Stimulated activated CD8-positive, alpha-beta memory T cell treated with anti-CD3 and anti-CD28 coated beads, Interleukin-12 subunit alpha, Interleukin-12 subunit beta, amount 100 ng/mL, for 1 hour (primary cell): ENCODE data around the gene INPP5K.

Source experiments
- DNase-seq: peaks from one replicate; pipeline ENCODE4 v3.0.0-alpha.2; 2020; ENCODE audit warnings: low read depth

Gene INPP5K

GRCh38 chr17:1485423-1486376 is 30.7 kb downstream of the INPP5K start:
- DNase-seq: no peak

GRCh38 chr17:1484676-1485422 is 31.6 kb downstream of the INPP5K start:
- DNase-seq: no peak

DNA sequence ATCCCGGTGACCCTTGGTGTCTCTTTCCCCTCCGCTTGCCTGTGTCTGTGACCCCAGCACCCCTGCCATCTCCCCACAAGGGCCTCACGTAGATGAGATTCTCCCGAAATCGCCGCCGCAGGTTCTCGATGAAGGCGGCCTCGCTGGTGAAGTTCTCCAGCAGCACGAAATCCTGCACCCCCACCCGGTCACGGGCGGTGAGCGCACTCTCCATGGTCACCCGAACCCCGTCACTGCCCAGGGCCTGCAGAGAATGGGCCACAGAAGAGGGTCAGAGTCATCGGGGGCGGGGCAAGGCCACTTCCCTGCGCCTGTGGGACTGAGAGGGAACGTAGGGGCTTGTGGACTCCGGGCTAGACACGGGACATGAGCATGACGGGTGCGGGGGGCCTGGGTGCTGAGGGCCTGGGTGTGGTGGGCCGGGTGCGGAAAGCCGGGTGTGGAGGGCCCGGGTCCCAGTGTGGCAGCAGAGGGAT is 32.3 kb downstream of the INPP5K start:
- no peak for DNase-seq

DNA sequence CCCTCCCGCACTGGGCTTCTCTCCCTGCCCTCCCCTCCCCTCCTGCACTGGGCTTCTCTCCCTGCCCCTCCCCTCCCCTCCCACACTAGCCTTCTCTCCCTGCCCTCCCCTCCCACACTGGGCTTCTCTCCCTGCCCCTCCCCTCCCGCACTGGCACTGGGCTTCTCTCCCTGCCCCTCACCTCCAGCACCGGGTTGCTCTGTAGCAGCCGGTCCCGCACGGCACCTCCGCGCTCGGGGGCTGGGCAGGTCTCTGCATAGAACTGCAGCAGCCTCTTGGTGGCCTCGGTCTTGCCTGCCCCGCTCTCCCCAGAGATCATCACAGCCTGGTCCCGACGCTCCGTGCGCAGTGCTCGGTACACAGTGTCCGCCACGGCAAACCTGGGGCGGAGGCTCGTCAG is 33.7 kb downstream of the INPP5K start:
- no peak for DNase-seq

GRCh38 chr17:1481736-1482135 is 34.7 kb downstream of the INPP5K start:
- no peak for DNase-seq

GRCh38 chr17:1480747-1481465 is 35.5 kb downstream of the INPP5K start:
- no peak for DNase-seq

DNA sequence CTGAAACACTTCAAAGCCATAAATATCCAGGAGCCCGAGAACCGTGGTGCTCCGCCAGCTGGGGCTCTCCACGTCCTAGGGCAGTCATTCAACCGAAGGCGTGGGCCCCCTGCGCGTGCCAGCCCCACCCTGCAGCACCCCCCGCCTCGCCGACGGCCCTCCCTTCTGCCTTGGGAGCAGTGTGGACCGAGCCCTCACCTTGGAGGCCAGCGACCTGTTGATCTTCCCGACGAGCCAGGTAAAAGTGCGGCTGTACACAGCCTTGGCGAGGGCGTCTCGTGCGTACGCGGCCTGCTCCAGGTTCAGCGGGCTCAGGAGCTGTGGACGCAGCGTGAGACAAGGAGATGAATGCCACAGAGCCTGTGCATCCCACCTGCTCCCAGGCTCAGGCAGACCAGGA is 38.0 kb downstream of the INPP5K start:
- DNase-seq: no peak

DNA sequence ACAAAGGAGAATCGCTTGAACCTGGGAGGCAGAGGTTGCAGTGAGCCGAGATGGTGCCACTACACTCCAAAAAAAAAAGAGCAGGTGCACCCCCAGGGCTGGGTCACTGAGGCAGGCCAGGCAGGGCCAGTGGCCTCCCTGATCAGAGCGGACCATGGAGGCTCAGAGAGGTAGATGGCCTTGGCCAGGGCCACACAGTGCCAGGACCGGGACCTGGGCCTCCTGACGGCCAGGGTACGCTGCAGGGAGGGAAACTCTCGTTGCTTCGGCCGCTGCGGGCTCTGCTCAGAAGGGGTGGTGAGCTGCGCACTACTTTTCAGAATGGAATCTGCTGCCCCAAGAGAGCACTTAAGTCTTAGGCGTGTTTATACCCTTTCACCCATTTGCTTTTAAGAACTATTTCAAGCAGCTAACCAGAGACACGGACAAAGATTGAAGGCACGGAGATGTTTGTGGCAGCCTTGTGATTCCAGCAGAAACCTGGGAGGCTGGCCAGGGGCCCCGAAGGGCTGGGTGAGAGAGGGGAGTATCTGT is 41.0 kb downstream of the INPP5K start:
- no peak for DNase-seq

- DNase-seq: no peak
Observed at GRCh38 chr17:1474402-1475189, 41.8 kb downstream of the INPP5K start.

GRCh38 chr17:1473841-1474240 is 42.6 kb downstream of the INPP5K start:
- no peak for DNase-seq

DNA sequence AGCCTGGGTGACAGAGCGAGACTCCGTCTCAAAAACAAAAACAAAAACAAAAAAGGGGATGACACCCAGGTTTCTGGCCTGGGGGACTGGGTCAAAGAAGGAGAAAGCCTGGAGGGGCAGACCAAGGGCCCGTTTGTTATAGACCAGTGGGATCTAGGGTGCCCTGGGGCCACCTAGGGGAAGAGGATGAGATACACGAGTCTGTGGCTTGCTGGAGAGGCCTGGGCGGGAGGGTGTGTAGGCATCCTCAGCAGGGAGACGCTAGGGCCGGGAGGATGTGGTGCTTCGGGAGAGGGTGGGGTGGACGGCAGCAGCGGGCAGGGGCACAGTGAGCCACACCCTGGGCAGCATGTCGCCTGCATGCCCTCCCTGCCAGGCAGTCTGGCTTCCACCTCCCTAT is 43.2 kb downstream of the INPP5K start:
- DNase-seq: no peak

DNA sequence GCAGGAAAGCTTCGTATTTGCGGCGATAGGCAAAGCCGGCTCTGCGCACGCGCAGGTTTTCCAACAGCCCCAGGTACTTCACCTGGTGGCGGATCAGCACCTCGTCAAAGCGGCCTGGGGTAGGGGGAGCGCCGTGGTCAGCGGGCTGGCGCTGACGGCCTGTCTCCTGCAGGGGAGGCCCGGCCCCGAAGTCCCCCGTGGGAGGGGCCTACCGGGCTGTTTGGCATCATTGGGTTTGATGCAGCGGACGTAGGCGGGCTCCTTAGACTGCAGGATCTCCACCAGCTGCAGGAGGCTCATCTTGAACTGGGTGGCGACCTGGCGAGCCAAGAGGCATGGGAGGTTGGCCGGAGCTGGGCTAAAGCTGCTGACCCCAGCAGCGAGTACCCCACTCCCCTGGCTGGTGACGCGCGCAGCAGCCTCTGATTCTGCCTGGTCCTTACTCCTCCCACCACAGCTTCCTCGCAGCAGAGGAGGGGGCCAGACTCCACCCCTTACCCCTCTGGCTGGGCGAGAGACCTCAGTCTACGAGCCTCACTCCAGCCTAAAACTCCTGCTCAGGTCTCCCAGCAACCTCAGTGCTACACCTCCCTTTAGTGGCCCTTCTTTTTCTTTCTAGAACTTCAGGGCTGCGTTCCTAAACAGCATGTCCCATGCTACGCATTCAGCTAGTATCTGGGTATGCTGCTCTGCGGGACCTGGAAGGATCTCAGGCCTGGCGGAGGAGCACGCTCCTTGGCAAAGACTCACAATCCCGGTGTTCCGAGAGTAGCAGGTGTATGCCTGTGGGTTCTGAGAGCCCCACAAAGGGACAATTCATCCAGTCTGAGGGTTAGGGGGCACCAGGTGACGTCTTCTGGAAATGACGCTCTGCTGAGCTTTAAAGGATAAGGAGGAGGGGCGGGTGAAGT is 44.2 kb downstream of the INPP5K start:
- no peak for DNase-seq

DNA sequence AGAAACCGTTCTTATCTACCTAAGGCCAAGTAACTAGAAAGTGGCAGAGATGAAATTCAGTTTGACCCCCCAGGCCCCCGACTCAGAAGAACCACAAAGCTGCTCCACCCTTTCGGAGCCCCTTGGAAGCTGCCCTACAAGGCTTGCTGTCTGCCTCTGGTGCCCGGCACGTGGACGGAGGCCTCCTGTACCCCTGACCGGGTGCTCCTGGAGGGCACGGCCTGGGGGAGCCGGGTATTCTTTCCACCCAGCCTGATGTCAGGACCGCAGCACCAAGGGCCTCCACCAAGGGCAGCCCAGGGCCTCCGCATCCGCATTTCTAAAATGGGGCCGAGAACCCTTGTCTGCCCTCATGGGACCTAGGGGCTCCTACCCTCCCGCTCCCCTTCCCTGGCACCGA is 44.9 kb downstream of the INPP5K start:
- no peak for DNase-seq

DNA sequence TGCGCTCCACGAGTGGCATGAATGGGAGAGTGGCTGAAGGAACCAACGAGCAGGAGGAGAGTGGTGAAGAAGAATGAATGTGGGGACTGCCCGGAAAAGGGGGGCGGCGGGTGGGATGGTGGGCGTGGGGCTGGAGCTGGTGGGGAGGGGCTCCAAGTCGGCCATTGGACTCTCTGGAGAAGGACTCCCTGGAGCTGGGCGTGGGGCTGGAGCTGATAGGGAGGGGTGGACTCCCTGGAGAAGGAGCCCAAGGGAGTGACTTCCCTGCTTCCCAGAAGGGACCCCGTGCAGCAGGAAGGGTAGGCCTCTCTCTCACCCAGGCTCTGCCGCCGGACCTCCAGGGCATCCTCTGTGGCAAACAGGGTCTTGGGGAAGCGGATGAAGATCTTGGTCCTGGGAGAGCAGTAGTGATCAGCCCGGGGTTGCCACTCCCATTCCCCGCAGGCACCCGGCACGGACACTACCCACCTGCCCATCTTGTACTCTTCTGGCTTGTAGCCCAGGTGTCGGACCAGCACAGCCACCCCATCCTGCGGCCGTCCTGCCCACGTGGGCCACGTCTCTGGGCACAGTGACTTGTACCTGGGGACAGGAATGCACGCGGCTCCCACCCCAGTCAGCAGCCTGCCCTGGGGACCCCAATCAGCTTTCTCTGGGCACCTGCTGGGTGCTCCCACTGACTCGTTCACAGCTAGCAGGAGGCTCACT is 45.5 kb downstream of the INPP5K start:
- DNase-seq: no peak

DNA sequence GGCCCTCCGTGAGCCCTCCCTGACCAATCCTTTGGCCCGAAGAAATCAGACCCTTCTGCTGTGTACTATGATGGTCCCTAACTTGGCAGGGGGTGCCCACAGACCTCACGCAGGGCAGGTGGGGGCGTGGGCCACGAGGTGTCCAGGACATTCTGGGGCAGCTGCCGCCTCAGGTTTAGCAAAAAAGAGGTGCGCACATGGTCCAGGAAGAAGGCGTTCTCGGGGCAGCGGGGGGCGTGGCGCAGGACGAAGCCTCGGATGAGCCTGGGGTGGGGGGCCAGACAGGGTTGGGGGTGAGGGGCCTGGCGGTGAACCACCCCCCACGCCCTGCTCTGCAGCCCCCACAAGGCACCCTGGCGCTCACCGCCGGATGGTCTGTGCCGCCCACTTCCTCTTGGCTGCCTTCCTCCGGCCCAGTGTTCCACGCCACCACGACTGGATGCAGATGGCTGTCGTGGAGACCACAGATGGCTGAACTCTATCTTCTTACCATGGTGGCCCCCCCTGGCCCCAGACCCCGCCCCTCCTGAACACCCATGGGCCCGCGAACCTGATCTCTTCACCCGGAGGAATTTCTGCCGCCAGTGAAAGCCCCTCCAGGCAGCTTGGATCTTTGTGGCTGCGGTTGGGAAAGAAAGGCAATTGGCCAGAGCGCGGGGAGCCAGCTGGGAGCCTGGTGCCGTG is 46.2 kb downstream of the INPP5K start:
- DNase-seq: no peak

- no peak for DNase-seq
Observed at GRCh38 chr17:1469231-1469852, 47.1 kb downstream of the INPP5K start.

- DNase-seq: no peak
Observed at GRCh38 chr17:1467898-1468492, 48.4 kb downstream of the INPP5K start.

DNA sequence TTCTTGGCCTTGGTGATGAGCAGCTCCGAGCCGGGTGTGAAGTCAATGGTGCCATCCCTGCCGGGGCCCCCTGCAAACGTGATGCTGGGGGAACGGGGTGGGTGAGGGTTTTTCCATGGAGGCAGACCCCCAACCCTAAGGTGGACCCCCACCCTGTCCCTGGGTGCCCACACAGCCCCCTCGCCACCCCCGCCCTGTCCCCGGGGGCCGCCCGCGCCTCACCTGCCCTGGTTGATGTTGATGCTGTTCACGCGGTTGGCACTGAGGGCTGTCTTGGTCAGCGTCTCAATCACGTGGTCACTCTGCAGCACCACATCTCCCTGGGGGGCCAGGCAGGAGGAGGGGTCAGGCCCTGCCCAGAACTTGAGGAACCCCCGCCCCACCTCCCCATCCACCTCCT is 49.2 kb downstream of the INPP5K start:
- DNase-seq: no peak
